ENCODE measurements around the gene AGAP1. TPM values are rescaled to one million over a fixed set of nuclear protein-coding genes. Genes with fewer than 3 reads are reported as not detected.

AGAP1 gene
- total and polyA plus RNA-seq, 7 donors = 10.8 to 42.7 (median 18.6) TPM

- Histone ChIP-seq H3K9me3 (no peaks in the 10 kb centered on the region), H3K4me1 (peaks cover 0 to 44% (median 29%) of the 10 kb centered on the region in 4 donors), H3K36me3 (no peaks in the 10 kb centered on the region), H3K4me3 (no peak overlapping the region), H3K27me3 (no peaks in the 10 kb centered on the region), H3K27ac (peak overlapping the region; percentile 57 to 83 (median 76))
- TF ChIP-seq CTCF (IDR thresholded peaks at IDR 0.05) (no peak), POLR2A (IDR thresholded peaks at IDR 0.05) (no peak), POLR2AphosphoS5 (IDR thresholded peaks at IDR 0.05) (no peak), EP300 (IDR thresholded peaks at IDR 0.05) (no peak)
- DNase-seq = no peak
- WGBS, 2 donors = 82 to 93% methylated on average over 4 of the region's 4 CpGs
- intact Hi-C loops (cut with DNase I) = no loop called here
Observed at GRCh38 chr2:235702186-235702585, 208.3 kb downstream of the AGAP1 start.

- peak overlapping the region; percentile 57 to 83 (median 76) for H3K27ac ChIP-seq
- H3K36me3 ChIP-seq = no peaks in the 10 kb centered on the region
- peaks cover 0 to 28% (median 20%) of the 10 kb centered on the region in 4 donors for H3K4me1 ChIP-seq
- DNase-seq = peak; percentile 10
- no peaks in the 10 kb centered on the region for H3K9me3 ChIP-seq
- no peaks in the 10 kb centered on the region for H3K27me3 ChIP-seq
- no peak for TF ChIP-seq EP300 (IDR thresholded peaks at IDR 0.05)
- TF ChIP-seq CTCF (IDR thresholded peaks at IDR 0.05) = no peak
- no peak for TF ChIP-seq POLR2A (IDR thresholded peaks at IDR 0.05)
- no peak for TF ChIP-seq POLR2AphosphoS5 (IDR thresholded peaks at IDR 0.05)
- no peak overlapping the region for H3K4me3 ChIP-seq
- intact Hi-C loops (cut with DNase I) = no loop called here
- 75 to 91% methylated on average over 10 of the region's 10 CpGs for WGBS, 2 donors
Observed at GRCh38 chr2:235703711-235704295, 210.0 kb downstream of the AGAP1 start.

- intact Hi-C loops (cut with DNase I) = no loop called here
- TF ChIP-seq EP300 (IDR thresholded peaks at IDR 0.05) (no peak), POLR2A (IDR thresholded peaks at IDR 0.05) (no peak), CTCF (IDR thresholded peaks at IDR 0.05) (no peak), POLR2AphosphoS5 (IDR thresholded peaks at IDR 0.05) (no peak)
- Histone ChIP-seq H3K27me3 (no peaks in the 10 kb centered on the region), H3K9me3 (no peaks in the 10 kb centered on the region), H3K36me3 (peaks cover 0 to 8% (median 0%) of the 10 kb centered on the region in 4 donors), H3K4me3 (no peak overlapping the region), H3K4me1 (peaks cover 0 to 26% (median 19%) of the 10 kb centered on the region in 4 donors), H3K27ac (no peak overlapping the region)
- WGBS, 2 donors = 76 to 81% methylated on average over 8 of the region's 8 CpGs
- no peak for DNase-seq
Observed at GRCh38 chr2:235705296-235705695, 211.5 kb downstream of the AGAP1 start.

- TF ChIP-seq EP300 (IDR thresholded peaks at IDR 0.05) = no peak
- TF ChIP-seq POLR2A (IDR thresholded peaks at IDR 0.05) = no peak
- TF ChIP-seq CTCF (IDR thresholded peaks at IDR 0.05) = no peak
- TF ChIP-seq POLR2AphosphoS5 (IDR thresholded peaks at IDR 0.05) = no peak
- H3K27ac ChIP-seq = no peak overlapping the region
- H3K4me3 ChIP-seq = no peak overlapping the region
- intact Hi-C loops (cut with DNase I) = no loop called here
- peak; percentile 15 for DNase-seq
- H3K36me3 ChIP-seq = peaks cover 0 to 8% (median 0%) of the 10 kb centered on the region in 4 donors
- 75 to 89% methylated on average over 8 of the region's 8 CpGs for WGBS, 2 donors
- H3K4me1 ChIP-seq = peaks cover 0 to 22% (median 17%) of the 10 kb centered on the region in 4 donors
- H3K9me3 ChIP-seq = no peaks in the 10 kb centered on the region
- H3K27me3 ChIP-seq = no peaks in the 10 kb centered on the region
Observed at GRCh38 chr2:235706506-235706905, 212.7 kb downstream of the AGAP1 start.

All from sigmoid colon (tissue), 7 donors.